Measurements from ENCODE around the gene ASPSCR1.

DNA sequence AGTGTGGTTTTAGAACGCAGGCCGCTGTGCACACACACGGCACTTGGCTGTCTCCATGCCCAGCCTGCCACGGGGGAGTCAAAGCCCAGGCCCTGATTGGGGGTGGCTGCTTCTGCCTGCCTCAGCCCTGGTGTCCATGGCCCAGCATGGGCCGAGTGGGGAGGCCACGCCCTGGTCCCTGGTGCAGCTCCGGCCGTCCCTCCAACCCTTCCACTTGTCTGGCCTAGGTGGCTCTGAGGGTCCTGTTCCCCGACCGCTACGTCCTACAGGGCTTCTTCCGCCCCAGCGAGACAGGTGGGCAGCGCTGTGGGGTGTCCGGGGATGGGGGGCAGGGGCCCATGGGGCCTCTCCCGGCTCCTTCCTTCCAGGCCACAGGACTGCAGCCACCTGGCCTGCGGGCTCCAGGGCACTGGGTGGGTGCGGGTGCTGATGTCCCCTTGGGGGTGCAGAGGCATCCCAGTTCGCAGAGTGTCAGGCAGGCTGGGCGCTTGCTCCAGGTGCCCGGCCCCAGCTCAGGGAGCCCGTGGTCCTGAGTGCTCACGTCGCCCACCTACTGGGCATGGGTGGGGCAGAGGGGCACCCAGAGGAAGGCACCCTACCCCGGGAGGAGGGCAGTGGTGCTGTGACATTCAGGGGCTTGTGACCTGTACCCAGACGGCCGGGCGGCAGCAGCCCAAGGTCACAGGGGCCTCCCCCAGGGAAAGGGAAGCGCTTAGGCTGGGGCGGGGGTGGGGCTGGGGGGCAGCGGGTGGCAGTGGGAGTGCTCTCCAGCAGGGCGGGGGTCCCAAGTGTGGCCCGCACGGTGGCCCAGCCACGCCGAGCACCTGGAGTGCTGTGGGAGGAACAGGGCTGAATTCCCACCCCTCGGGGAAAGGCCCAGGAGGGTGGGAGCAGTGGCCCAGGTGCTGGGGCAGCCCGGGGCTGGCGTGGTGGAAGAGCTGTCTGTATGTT is 33.4 kb downstream of the ASPSCR1 start:
- TF ChIP-seq CTCF (IDR thresholded peaks at IDR 0.05) (no peak), POLR2AphosphoS5 (IDR thresholded peaks at IDR 0.05) (no peak), POLR2A (IDR thresholded peaks at IDR 0.05) (no peak)
